Measurements from ENCODE around the gene GAGE13. TPM values are rescaled to one million over a fixed set of nuclear protein-coding genes. Genes with fewer than 3 reads are reported as not detected.

Gene GAGE13
- total and polyA plus RNA-seq, 2 of the 8 experiments (the other 6 are each of a cell fraction or from before 2014, with no cell fraction given): not detected

DNA sequence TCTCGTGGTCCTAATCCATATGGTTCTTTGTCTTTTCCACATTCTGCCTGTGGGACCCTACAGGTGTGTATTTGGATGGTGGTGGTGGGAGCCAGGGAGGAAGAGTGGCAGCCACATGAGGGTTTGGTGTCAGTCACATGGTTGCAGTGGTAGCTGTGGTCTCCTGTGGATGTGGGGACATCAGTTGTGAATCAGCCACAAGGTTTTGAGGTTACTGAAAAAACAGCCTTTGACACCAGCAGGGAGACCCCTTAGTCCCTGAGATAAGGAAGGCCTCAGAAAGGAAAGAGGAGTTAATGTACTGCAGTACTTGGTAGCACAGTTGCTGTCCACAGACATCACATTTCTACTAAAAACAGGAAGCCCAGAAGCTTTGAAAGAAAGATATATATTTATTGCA lies 43.7 kb upstream of the GAGE13 start (continued):
- TF ChIP-seq, protein P1, sequence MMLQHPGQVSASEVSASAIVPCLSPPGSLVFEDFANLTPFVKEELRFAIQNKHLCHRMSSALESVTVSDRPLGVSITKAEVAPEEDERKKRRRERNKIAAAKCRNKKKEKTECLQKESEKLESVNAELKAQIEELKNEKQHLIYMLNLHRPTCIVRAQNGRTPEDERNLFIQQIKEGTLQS (IDR thresholded peaks at IDR 0.05; ENCODE audit: insufficient read depth, low read depth, low read length): no peak
- TF ChIP-seq, protein P2, sequence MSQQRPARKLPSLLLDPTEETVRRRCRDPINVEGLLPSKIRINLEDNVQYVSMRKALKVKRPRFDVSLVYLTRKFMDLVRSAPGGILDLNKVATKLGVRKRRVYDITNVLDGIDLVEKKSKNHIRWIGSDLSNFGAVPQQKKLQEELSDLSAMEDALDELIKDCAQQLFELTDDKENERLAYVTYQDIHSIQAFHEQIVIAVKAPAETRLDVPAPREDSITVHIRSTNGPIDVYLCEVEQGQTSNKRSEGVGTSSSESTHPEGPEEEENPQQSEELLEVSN (IDR thresholded peaks at IDR 0.05): no peak
